Sigmoid colon (tissue), 7 donors: ENCODE results near the gene ULK3. TPM values are rescaled to one million over a fixed set of nuclear protein-coding genes. Genes with fewer than 3 reads are reported as not detected.

ENCODE experiments used
- DNase-seq: peaks from one replicate; pipeline ENCODE4 v3.0.0-alpha.2; 2019
- H3K27ac ChIP-seq, 4 donors: fragments of 200-600 bp; sonication (generic); one replicate each; pipeline ENCODE4 v1.5.1; 2016 to 2019; ENCODE audit warnings: mild to moderate bottlenecking in 1 of 4
- H3K27me3 ChIP-seq, 3 donors: fragments of 200-600 bp; sonication (generic); one replicate each; pipeline ENCODE4 v1.5.1; 2019; ENCODE audit warnings: mild to moderate bottlenecking in 1 of 3
- H3K36me3 ChIP-seq, 4 donors: fragments of 200-600 bp; sonication (generic); one replicate each; pipeline ENCODE4 v1.5.1; 2016 to 2019
- H3K4me1 ChIP-seq, 4 donors: fragments of 200-600 bp; sonication (generic); one replicate each; pipeline ENCODE4 v1.5.1; 2017 to 2019
- H3K4me3 ChIP-seq, 4 donors: fragments of 200-600 bp; sonication (generic); one replicate each; pipeline ENCODE4 v1.5.1; 2017 to 2019; ENCODE audit warnings: mild to moderate bottlenecking in 2 of 4, moderate library complexity in 1 of 4
- H3K9me3 ChIP-seq, 4 donors: fragments of 200-600 bp in 3 of 4; sonication (generic) in 3 of 4; one replicate each; pipeline versions ENCODE4 v1.5.1 to v1.6.1; 2013 to 2019
- CTCF ChIP-seq, 4 experiments: fragments of 450-650 bp in 3 of 4; fragments of 200-600 bp in 1 of 4; IDR thresholded peaks; one replicate each; pipeline ENCODE4 v1.5.1; 2016 to 2019; ENCODE audit warnings: antibody characterized with exemption in 4 of 4, mild to moderate bottlenecking in 3 of 4, moderate library complexity in 2 of 4
- EP300 ChIP-seq, 4 donors: sonication (generic); formaldehyde crosslinking; IDR thresholded peaks; one replicate each; pipeline ENCODE4 v1.6.1; 2017; ENCODE audit warnings: antibody characterized with exemption in 4 of 4
- POLR2A ChIP-seq, 2 donors: fragments of 450-650 bp; IDR thresholded peaks; one replicate each; pipeline ENCODE4 v1.6.1; 2016; ENCODE audit warnings: antibody characterized with exemption in 2 of 2, mild to moderate bottlenecking in 2 of 2, moderate library complexity in 2 of 2
- POLR2AphosphoS5 ChIP-seq, 4 donors: sonication (generic); formaldehyde crosslinking; IDR thresholded peaks; one replicate each; pipeline ENCODE4 v1.6.1; 2017; ENCODE audit warnings: antibody characterized with exemption in 4 of 4
- WGBS, 2 donors: extraction: QIAGEN DNeasy Blood & Tissue Kit; methylation state at CpG; one replicate each; pipeline ENCODE4 v1.1.7; 2013; 5-methylcytosine and 5-hydroxymethylcytosine counted together
- intact Hi-C: fragments of 100-400 bp; cut with DNase I; formaldehyde crosslinking; loops from one replicate; pipeline ENCODE4 v1.15.1; 2023
- polyA plus RNA-seq, 3 donors: library from polyadenylated mRNA; stranded (reverse); fragments of 200-250 nt; gene quantifications; one replicate each; pipeline ENCODE4 v1.2.3, GENCODE V29; 2013
- total RNA-seq, 4 donors: library from RNA; depleted of rRNA; stranded (reverse); fragments of >200 nt; gene quantifications; one replicate each; pipeline ENCODE4 v1.1.0, GENCODE V29; 2016
- donor health status: healthy with polysubstance abuse.
- donor health status: Bipolar disorder and iron deficiency.
- donor health status: healthy.

The ULK3 gene
- total and polyA plus RNA-seq, 7 donors, result 21.1 to 48.6 (median 46.8) TPM

GRCh38 chr15:74789171-74789631, 53.8 kb downstream of the ULK3 start:
- TF ChIP-seq POLR2A (IDR thresholded peaks at IDR 0.05) (no peak), EP300 (IDR thresholded peaks at IDR 0.05) (no peak), CTCF (IDR thresholded peaks at IDR 0.05) (no peak), POLR2AphosphoS5 (IDR thresholded peaks at IDR 0.05) (no peak)
- Histone ChIP-seq H3K4me1 (peaks cover 0 to 82% (median 73%) of the 10 kb centered on the region in 4 donors), H3K9me3 (no peaks in the 10 kb centered on the region), H3K27me3 (no peaks in the 10 kb centered on the region), H3K4me3 (no peak overlapping the region), H3K36me3 (no peaks in the 10 kb centered on the region), H3K27ac (peak overlapping the region; percentile 43 to 72 (median 63))
- DNase-seq, result peak; percentile 61
- intact Hi-C loops, result no loop called here
- WGBS, 2 donors, result 10 to 22% methylated on average over 14 of the region's 14 CpGs

- H3K27me3 ChIP-seq, result no peaks in the 10 kb centered on the region
- no peak for DNase-seq
- no peak for TF ChIP-seq CTCF (IDR thresholded peaks at IDR 0.05)
- TF ChIP-seq POLR2A (IDR thresholded peaks at IDR 0.05), result no peak
- peaks cover 0 to 87% (median 78%) of the 10 kb centered on the region in 4 donors for H3K4me1 ChIP-seq
- no peaks in the 10 kb centered on the region for H3K36me3 ChIP-seq
- WGBS, 2 donors, result 30 to 31% methylated on average over 9 of the region's 9 CpGs
- peak overlapping the region; percentile 43 to 72 (median 63) for H3K27ac ChIP-seq
- intact Hi-C loops, result no loop called here
- no peaks in the 10 kb centered on the region for H3K9me3 ChIP-seq
- no peak overlapping the region for H3K4me3 ChIP-seq
Observed at GRCh38 chr15:74788683-74789151, 54.2 kb downstream of the ULK3 start.

- TF ChIP-seq POLR2AphosphoS5 (IDR thresholded peaks at IDR 0.05) (no peak), EP300 (IDR thresholded peaks at IDR 0.05) (no peak), CTCF (IDR thresholded peaks at IDR 0.05) (no peak), POLR2A (IDR thresholded peaks at IDR 0.05) (no peak)
- DNase-seq, result no peak
- no peaks in the 10 kb centered on the region for H3K36me3 ChIP-seq
- no peak overlapping the region for H3K4me3 ChIP-seq
- peaks cover 0 to 89% (median 82%) of the 10 kb centered on the region in 4 donors for H3K4me1 ChIP-seq
- WGBS, 2 donors, result 24 to 32% methylated on average over 7 of the region's 7 CpGs
- H3K27ac ChIP-seq, result peak overlapping the region; percentile 43 to 72 (median 63)
- no peaks in the 10 kb centered on the region for H3K27me3 ChIP-seq
- H3K9me3 ChIP-seq, result no peaks in the 10 kb centered on the region
- intact Hi-C loops, result no loop called here
Observed at GRCh38 chr15:74788042-74788682, 54.8 kb downstream of the ULK3 start.

GRCh38 chr15:74787251-74788041, 55.5 kb downstream of the ULK3 start:
- H3K36me3 ChIP-seq, result no peaks in the 10 kb centered on the region
- intact Hi-C loops, result no loop called here
- H3K9me3 ChIP-seq, result no peaks in the 10 kb centered on the region
- H3K4me3 ChIP-seq, result no peak overlapping the region
- DNase-seq, result peak; percentile 83
- 24 to 28% methylated on average over 13 of the region's 13 CpGs for WGBS, 2 donors
- H3K27ac ChIP-seq, result peak overlapping the region; percentile 43 to 72 (median 63)
- peaks cover 0 to 89% (median 81%) of the 10 kb centered on the region in 4 donors for H3K4me1 ChIP-seq
- H3K27me3 ChIP-seq, result no peaks in the 10 kb centered on the region
- TF ChIP-seq POLR2A (IDR thresholded peaks at IDR 0.05), result no peak
- TF ChIP-seq POLR2AphosphoS5 (IDR thresholded peaks at IDR 0.05), result peak in 1 of 4 donors; percentile 27

GRCh38 chr15:74786551-74787165, 56.3 kb downstream of the ULK3 start:
- DNase-seq, result peak; percentile 63
- Histone ChIP-seq H3K27ac (peak overlapping the region; percentile 17 to 64 (median 48)), H3K27me3 (no peaks in the 10 kb centered on the region), H3K4me1 (peaks cover 0 to 86% (median 80%) of the 10 kb centered on the region in 4 donors), H3K36me3 (no peaks in the 10 kb centered on the region), H3K9me3 (no peaks in the 10 kb centered on the region), H3K4me3 (no peak overlapping the region)
- intact Hi-C loops, result no loop called here
- TF ChIP-seq POLR2AphosphoS5 (IDR thresholded peaks at IDR 0.05) (no peak), CTCF (IDR thresholded peaks at IDR 0.05) (no peak), EP300 (IDR thresholded peaks at IDR 0.05) (no peak), POLR2A (IDR thresholded peaks at IDR 0.05) (no peak)
- 35 to 51% methylated on average over 7 of the region's 7 CpGs for WGBS, 2 donors
